Cardiac fibroblast (primary cell): Measurements from ENCODE around the gene ABCA7.
"Not testable (repeated sequence)": the region's sequence is repeated elsewhere in the genome, so short reads cannot be mapped to it uniquely, and the experiment has no call there.

ENCODE experiments used
- DNase-seq, 2 donors: peaks; one replicate each; pipeline versions ENCODE4 v3.0.0 to v3.0.0-alpha.2; 2010; ENCODE audit warnings: low read depth in 2 of 2
- H3K4me3 ChIP-seq, 2 donors: replicated peaks in 1 of 2; 1 replicate in 1 of 2; 2 replicates in 1 of 2; pipeline ENCODE4 v1.5.1; 2011; ENCODE audit warnings: low read depth in 2 of 2, low read length in 2 of 2, mild to moderate bottlenecking in 2 of 2, moderate library complexity in 1 of 2
- CTCF ChIP-seq: IDR thresholded peaks from one replicate; pipeline ENCODE4 v1.5.1; 2011; ENCODE audit warnings: low read depth, mild to moderate bottlenecking, low read length, inconsistent platforms

ABCA7 gene

GRCh38 chr19:1018393-1018792 lies 21.5 kb upstream of the ABCA7 start:
- no peak for DNase-seq
- H3K4me3 ChIP-seq = no peak overlapping the region
- no peak for TF ChIP-seq CTCF

- DNase-seq = no peak
- no peak for TF ChIP-seq CTCF
- H3K4me3 ChIP-seq = peak overlapping the region; percentile 95 to 96
Measured at GRCh38 chr19:1018932-1019615, 20.8 kb upstream of the ABCA7 start.

GRCh38 chr19:1019616-1019961 lies 20.3 kb upstream of the ABCA7 start:
- TF ChIP-seq CTCF = no peak
- peak overlapping the region; percentile 95 to 96 for H3K4me3 ChIP-seq
- DNase-seq = no peak

- H3K4me3 ChIP-seq = peak overlapping the region; percentile 95 to 96
- no peak for TF ChIP-seq CTCF
- DNase-seq = no peak
Measured at GRCh38 chr19:1019980-1020867, 19.7 kb upstream of the ABCA7 start.

GRCh38 chr19:1020868-1021425 lies 19.0 kb upstream of the ABCA7 start, which contains the start of gene TMEM259:
TSS of gene TMEM259 (minus strand) at chr19:1021123. CDS start at chr19:1020996, 127 bp downstream.
- peak within 1 kb of the TSS; percentile 95 to 96 for H3K4me3 ChIP-seq
- TF ChIP-seq CTCF = no peak
- peak; percentile 98 to 99 for DNase-seq

GRCh38 chr19:1023883-1024188 lies 16.1 kb upstream of the ABCA7 start:
- H3K4me3 ChIP-seq, DNase-seq: not testable (repeated sequence)

GRCh38 chr19:1025080-1025479 lies 14.8 kb upstream of the ABCA7 start:
- DNase-seq, H3K4me3 ChIP-seq: not testable (repeated sequence)
